Measurements from ENCODE around the gene PBX1.

DNA sequence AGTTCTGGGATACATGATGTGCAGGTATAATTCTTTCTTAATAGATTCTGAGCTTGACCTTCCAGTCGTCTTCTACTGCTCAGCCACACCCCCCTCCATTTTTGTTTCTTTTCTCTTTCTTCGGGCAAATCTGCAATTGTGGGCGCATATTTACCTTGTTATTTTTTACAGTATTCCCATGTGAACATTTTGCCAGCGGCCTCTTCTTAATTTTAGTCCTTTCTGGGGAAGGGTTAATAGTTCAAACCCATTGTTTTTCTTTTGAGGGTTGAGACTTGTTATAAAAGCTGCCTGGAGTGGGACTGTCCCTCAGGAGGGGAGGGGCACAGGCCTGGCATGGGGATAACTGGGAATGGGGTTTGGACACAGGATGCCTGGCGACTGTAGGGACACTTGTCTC is 40.3 kb downstream of the PBX1 start:
- TF ChIP-seq, protein P1, sequence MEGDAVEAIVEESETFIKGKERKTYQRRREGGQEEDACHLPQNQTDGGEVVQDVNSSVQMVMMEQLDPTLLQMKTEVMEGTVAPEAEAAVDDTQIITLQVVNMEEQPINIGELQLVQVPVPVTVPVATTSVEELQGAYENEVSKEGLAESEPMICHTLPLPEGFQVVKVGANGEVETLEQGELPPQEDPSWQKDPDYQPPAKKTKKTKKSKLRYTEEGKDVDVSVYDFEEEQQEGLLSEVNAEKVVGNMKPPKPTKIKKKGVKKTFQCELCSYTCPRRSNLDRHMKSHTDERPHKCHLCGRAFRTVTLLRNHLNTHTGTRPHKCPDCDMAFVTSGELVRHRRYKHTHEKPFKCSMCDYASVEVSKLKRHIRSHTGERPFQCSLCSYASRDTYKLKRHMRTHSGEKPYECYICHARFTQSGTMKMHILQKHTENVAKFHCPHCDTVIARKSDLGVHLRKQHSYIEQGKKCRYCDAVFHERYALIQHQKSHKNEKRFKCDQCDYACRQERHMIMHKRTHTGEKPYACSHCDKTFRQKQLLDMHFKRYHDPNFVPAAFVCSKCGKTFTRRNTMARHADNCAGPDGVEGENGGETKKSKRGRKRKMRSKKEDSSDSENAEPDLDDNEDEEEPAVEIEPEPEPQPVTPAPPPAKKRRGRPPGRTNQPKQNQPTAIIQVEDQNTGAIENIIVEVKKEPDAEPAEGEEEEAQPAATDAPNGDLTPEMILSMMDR (IDR thresholded peaks at IDR 0.05; ENCODE audit: borderline replicate concordance, extremely low read depth, low read length, poor library complexity, severe bottlenecking): no peak
- TF ChIP-seq EZH2 (IDR thresholded peaks at IDR 0.05; ENCODE audit: borderline replicate concordance, low read depth, low read length, severe bottlenecking): no peak

Data from DND-41 (cell line).